HFF-Myc (cell line): Measurements from ENCODE around the gene IL4R.

Source experiments
- DNase-seq: peaks from one replicate; pipeline ENCODE4 v3.0.0-alpha.2; 2011; ENCODE audit warnings: low read depth; ENCODE audit errors: extremely low read depth
- H3K4me3 ChIP-seq: replicated peaks from 2 replicates; pipeline ENCODE4 v1.5.1; 2011; ENCODE audit warnings: low read depth, mild to moderate bottlenecking, control low read depth, low read length
- CTCF ChIP-seq: IDR thresholded peaks from 2 replicates; pipeline ENCODE4 v1.5.1; 2012; ENCODE audit warnings: mild to moderate bottlenecking, low read depth, low read length, control low read depth; ENCODE audit errors: missing control alignments

IL4R gene

GRCh38 chr16:27316038-27316680, 2.4 kb downstream of the IL4R start:
- H3K4me3 ChIP-seq = no peak overlapping the region
- TF ChIP-seq CTCF = no peak

GRCh38 chr16:27317320-27317719, 3.5 kb downstream of the IL4R start:
- no peak for DNase-seq
- no peak overlapping the region for H3K4me3 ChIP-seq
- no peak for TF ChIP-seq CTCF

More at GRCh38 chr16:27316038-27316680, 2.4 kb downstream of the IL4R start:
- no peak for DNase-seq

GRCh38 chr16:27317738-27318391, 4.1 kb downstream of the IL4R start:
- TF ChIP-seq CTCF = no peak
- no peak overlapping the region for H3K4me3 ChIP-seq
- no peak for DNase-seq

- no peak for TF ChIP-seq CTCF
- no peak for DNase-seq
- no peak overlapping the region for H3K4me3 ChIP-seq
Observed at GRCh38 chr16:27318392-27319256, 4.8 kb downstream of the IL4R start.

- no peak for DNase-seq
- TF ChIP-seq CTCF = no peak
- no peak overlapping the region for H3K4me3 ChIP-seq
Observed at GRCh38 chr16:27319257-27319965, 5.6 kb downstream of the IL4R start.

- DNase-seq = no peak
- no peak overlapping the region for H3K4me3 ChIP-seq
- TF ChIP-seq CTCF = no peak
Observed at GRCh38 chr16:27320261-27321012, 6.7 kb downstream of the IL4R start.
